ENCODE measurements around the gene PPP1R36.

GRCh38 chr14:64625386-64626232 is 75.8 kb downstream of the PPP1R36 start:
- no peak for TF ChIP-seq CTCF (IDR thresholded peaks at IDR 0.05 in 8 of 11, conservative IDR thresholded peaks at IDR 0.05 in 3 of 11)
- TF ChIP-seq POLR2AphosphoS5 (IDR thresholded peaks at IDR 0.05): peak in 2 of 3 donors; percentile 53 to 65
- TF ChIP-seq POLR2A (IDR thresholded peaks at IDR 0.05): no peak
